Mesenteric fat pad (tissue), 1 donor: ENCODE data around the gene RIGI. TPM values are rescaled to one million over a fixed set of nuclear protein-coding genes. Genes with fewer than 3 reads are reported as not detected.
"Not testable (repeated sequence)": the region's sequence is repeated elsewhere in the genome, so short reads cannot be mapped to it uniquely, and the experiment has no call there.

Experiments
- DNase-seq: peaks from one replicate; pipeline ENCODE4 v3.0.0-alpha.2; 2020; ENCODE audit warnings: low spot score
- long read RNA-seq: library from polyadenylated mRNA; unstranded; transcript quantifications from one replicate; pipeline ENCODE4 v2.0.0, GENCODE V29; 2020
- total RNA-seq: library from RNA; stranded (reverse); fragmentation: NEBNext Ultra II Directional; extraction: Animal tissue kit (Norgen Biotek cat#: 25700); gene quantifications from one replicate; pipeline ENCODE4 v1.2.1, GENCODE V29; 2021
- donor health status: DM: yes; HTN: yes; CAD: no.

Gene RIGI
- total RNA-seq, result 11.0 TPM
- long read RNA-seq, full-length matches to known transcripts, result 1 of 57 reads
- long read RNA-seq, partial matches to known transcripts, result 24 of 57 reads
- long read RNA-seq, other reads (novel, unspliced or antisense), result 32 of 57 reads

DNA sequence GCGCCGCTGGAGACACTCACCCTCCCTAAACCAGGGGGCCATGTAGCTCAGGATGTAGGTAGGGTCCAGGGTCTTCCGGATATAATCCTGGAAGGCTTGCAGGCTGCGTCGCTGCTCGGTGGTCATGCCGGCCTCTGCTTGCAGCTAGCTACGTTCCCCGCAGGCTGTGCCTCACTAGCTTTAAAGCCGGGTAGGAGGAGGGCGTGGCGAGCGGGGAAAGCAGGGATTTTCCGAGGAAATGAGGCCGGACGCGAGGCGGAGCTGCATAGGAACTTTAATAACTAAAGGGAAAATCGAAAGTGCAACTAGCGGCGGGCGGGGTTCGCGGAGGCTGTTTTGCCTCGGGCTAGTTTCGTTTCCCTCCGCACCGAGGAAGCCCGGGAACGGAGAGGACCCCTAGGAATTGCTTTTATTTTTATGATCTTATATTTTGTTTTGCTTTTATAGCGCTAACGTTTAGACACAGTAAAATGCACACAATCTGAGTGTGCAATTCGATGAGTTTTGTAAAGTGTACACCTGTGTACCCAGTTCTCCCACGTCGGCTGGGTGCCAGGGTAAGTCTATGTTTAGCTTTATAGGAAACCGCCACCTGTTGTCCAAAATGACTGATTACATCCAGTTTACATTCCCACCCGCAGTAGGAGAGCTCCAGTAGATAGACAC, at the start of gene RIGI:
Gene RIGI (minus strand): TSS at position 156 of the 666 bp plus-strand sequence. CDS start 30 bp downstream, at position 126.
- DNase-seq, result peak; percentile 96

DNA sequence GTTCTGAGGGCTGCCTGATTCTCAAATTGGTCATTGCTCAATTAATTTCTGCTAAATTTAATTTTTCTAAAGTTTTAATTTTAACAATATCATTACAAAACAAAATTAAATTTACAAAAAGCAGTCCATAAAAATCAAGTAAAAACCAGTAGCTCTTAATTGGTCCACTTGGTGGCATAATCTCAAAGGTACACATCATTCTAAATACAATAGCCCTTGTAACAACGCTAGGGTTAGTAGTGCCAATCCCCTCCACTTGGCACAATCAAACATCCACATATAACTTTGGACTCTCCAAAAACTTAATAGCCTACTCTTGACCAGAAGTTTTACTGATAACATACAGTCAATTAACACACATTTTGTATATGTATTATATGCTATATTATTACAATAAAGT, 48.9 kb upstream of the RIGI start:
- no peak for DNase-seq

DNA sequence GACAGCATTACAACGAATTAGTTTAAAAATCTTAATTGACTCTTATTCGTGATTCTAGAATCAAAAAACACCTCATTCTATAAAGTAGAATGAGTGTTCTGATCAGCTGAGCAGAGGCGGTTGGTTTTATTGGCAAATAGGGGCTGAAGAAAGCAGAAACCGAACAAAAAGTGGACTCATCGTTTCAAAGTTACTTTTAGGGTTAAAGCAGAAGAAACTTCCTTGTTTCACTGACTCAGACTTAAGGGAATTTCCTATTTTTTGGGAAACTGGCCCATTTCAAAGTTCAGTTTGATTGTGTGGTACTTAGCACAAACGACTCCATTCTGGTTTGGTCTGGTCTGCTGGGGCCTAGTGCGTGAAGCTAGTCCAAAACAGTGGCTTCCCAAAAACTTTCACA, 47.8 kb upstream of the RIGI start:
- DNase-seq, result no peak

DNA sequence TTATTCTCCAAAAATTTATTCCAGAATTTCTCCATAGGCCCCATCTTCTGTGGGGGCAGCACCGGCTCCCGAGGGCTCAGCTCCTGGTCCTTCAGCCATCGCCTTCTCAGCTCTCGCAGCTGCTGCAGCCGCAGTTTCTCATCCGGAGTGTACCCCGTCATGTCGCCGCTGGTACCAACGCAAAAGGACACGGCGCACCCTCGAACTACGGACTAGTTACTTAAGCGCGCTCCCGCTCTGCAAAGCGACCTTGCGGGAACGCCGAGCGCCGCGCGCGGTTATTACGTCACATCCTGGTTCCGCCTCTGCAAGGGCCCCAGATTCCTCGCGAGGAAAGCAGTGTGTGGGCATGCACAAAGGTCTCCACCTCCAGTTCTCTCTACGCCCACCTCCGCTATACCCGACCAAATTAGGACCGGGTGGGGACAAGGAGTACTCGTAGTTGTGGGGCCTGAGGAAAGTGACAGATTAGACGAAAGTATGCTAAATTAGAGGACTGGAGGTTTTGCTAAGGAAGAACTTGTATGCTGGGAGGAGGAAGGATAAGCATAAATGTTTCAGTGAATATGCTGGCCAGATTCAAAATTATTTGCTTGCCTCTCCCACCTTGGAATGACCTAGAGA, 47.0 kb upstream of the RIGI start, which contains the start of gene NDUFB6:
Gene NDUFB6 (minus strand): TSS at position 260 of the 624 bp plus-strand sequence. CDS start 99 bp downstream, at position 161.
- peak; percentile 98 for DNase-seq

DNA sequence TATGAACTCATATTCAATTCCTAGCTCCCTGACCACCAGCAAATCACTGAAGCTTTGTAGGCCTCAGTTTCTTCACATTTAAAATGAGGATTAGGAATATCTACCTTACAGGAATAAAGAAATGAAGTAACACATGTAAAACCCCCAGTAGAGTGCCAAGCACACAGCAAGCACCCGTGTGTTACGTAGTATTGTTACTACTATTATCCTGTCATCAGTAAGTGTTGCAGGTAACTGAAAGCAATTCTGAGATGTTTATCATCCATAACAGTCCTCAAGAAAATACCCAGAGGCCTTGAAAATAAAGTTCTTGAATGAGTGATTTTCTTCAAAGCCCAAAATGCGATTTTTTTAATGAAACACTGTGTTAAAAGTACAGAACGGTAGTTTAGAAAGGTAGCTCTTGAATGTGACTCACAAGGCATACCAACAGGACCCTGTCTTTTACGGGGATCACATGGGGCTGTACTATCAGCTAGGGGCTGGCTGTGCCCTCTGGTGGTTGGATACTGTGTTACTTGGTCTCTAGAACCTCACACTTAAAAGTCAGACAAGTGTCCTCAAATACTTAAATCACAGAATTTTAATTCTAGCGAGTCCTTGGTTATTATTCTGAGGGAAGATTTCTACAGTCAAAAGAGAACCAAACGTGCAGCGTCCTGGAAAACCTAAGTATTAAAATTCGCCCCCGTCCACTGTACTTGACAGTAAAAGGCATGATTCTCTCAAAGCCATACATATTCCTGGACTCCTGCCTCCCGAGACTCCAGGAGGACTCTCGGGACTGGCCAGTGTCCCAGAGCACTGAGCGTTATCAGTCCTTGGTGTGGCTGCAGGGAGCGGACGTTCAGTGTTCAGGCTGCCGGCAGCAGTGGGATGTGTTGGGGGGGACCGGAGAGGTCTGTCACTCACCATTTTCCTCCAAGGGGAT, 46.2 kb upstream of the RIGI start:
- DNase-seq, result no peak

DNA sequence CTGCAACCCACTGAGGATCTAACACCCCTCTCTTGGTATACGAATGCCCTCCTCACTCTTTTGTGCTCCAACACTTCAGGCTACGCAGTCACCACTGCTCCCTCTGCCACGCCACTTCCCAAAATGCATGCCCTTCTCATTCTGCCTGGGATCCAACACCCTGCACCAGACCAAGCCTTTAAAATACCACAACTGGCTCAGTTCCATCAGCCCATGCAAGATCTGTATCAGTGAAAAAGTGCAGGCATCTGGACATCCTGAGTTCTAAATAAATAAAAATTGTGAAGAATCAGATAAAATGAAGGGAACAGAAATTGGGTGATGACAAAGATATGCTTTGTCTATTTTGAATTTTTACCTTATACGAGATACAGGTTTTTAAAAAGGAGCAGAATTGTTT, 44.3 kb upstream of the RIGI start:
- DNase-seq, result no peak

DNA sequence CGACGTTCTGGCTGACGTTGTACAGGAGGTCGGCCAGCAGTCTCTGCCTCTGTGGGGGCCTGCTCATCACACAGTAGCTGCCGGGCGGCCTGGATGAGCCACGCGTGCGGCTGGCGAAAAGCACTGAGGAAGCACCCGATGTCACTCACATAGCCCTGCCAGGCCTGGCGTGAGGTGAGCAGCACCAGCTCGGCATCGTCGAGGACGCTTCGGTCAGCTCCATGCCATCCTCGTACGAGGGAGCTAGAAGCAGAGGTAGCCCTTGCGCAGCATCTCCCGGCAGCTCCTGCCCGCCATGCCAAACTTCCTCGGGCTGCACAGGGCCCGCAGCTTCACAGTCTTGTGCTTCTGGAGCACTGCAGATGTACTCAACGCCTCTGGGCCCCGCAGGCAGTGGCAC, 40.8 kb upstream of the RIGI start:
- DNase-seq, result no peak

DNA sequence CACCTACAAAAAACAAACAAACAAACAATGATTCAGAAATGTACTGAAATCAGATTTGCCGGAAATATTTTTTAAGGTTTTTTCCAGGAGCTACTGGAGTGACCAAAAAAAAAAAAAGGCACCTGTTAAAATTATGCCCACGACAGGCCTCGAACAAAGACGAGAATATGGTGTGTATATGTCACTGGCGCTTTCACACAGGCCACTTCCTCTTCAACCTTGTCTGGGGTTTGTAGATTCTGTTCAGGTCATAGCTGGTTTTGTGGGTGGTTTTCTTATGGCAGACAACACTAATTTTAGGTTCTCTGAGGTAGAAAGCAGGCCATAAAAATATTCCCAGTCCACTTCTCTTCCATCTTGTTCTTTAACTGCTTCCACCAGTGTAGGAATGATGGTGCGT, 40.0 kb upstream of the RIGI start:
- DNase-seq, result no peak

DNA sequence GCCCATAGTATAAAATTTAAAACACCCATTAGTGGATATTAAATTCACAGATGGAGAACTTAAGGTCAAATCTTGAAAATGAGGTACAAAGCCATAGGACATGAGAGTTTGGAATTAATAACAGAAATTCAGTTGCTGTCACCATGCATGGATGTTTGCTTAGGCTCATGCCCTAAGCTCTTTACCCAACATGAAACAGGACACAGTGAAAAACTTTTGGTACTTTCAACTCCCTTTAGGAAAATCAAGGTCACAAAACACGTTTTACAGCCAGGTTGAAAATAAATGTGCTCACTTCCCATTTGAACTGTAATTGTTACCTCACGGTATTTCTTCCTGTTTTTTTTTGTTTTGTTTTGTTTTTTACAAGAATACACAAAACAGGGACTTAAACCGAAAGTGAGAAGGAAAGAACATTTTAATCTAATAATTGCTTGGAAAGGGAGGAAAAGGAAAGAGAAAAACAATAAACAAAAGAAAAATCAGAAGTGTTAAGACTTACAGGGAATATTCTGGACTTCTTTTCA, 32.5 kb upstream of the RIGI start:
- DNase-seq, result no peak

DNA sequence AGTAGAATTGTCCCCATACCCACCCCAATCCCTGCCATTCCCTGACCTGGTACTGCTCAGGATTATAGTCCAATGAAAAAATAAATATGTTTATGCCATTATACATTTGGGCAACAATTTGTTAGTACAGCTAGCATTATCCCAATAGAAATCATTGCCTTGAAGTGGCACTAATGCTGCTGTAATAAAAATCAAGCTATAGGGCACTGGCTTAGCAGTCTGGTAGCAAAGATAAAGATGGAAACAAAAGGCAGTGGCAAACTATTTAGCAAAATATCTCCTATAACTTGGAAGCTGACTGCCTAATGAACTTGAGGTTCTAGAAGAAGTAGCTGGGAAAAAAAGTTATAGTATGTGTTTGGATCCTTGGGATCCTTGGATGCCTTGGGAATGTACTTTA, 28.6 kb upstream of the RIGI start:
- no peak for DNase-seq

DNA sequence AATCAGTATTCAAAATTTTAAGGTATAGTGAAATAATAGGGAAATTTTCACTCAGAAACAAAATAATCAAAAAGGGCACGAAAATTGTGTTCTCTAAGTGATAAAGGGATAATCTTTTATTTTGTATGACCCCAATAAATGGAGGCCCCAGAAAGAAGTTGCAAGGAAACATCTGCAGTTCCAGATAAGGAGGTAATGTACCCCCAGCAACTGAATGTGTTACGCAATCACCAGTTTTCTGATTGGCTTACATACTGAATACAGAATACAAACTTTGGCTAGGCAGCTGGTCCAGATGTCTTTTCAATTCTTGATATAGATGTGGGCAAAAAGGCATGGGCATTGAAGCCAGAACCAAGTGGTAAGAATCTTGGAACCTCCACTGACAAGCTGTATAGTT, 28.1 kb upstream of the RIGI start:
- DNase-seq, result no peak

DNA sequence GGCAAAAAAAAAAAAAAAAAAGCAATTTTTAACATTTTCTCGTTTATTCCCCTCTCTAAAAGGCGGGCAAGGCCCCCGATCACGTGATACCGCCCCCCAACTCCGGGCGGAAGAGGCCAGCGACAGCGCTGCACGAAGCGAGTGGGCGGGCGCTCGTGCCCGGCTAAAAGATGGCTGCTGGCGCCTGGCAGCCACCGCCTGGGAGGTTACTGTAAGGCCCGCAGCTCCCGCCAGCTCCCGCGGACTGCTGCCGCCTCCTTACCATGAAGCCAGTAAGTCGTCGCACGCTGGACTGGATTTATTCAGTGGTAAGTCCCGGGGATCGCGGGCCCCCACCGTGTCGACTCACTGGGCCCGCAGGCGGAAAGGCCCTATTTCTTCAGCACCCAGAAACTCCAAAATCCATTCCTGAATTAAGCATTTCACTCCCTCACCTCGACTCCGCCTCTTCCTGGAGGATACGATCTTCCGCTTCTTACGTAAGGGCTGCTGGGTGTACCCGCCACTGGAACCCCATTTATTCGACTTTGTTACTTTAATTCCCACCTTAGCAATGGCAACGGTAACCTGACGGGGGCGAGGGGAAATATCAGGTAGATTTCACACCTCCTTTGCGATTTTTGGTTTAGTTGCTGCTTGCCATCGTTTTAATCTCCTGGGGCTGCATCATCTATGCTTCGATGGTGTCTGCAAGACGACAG, 26.3 kb upstream of the RIGI start, which contains the start of the genes SMIM27 and TOPORS:
Gene SMIM27 (plus strand): TSS at position 156 of the 701 bp plus-strand sequence. CDS start 108 bp downstream, at position 264.
Gene TOPORS (minus strand): TSS at position 415 of the 701 bp plus-strand sequence. CDS start 150 bp downstream, at position 265.
- peak; percentile 97 for DNase-seq

DNA sequence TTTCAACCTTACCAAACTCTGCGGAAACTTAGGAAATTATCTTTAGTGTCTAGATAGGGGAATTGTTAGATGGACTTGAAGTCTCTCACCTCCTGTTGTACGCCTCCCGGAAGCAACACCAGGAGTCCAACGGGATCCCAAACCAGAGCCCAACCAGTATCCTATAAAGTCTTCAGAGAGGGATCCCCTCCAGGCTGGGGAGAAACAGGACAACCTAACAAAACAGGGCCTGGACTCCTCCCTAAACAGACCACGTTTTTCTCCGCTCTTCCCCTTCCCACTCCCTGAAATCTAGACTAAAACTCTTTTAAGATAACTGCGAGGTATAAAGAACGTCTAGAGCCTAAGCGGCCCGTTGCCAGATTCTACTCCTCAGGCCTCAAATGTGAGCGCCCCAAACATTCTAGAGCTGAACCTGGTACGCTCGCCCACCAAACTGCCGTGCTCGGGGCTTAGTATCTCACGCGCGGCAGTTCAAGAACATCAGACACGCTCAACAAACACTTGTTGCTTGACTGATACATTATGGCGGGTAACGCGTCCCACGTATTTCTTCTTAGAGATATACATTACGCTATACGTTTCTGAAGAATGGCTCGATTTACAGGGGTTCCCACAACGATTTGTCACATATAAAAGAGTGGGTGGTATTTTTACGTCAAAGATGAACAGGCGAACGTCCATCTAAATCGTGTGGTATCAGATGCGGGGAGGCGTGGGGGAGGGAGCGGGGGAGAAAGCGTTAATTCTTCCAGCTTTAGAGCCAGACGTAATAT, 25.5 kb upstream of the RIGI start:
- DNase-seq, result no peak

DNA sequence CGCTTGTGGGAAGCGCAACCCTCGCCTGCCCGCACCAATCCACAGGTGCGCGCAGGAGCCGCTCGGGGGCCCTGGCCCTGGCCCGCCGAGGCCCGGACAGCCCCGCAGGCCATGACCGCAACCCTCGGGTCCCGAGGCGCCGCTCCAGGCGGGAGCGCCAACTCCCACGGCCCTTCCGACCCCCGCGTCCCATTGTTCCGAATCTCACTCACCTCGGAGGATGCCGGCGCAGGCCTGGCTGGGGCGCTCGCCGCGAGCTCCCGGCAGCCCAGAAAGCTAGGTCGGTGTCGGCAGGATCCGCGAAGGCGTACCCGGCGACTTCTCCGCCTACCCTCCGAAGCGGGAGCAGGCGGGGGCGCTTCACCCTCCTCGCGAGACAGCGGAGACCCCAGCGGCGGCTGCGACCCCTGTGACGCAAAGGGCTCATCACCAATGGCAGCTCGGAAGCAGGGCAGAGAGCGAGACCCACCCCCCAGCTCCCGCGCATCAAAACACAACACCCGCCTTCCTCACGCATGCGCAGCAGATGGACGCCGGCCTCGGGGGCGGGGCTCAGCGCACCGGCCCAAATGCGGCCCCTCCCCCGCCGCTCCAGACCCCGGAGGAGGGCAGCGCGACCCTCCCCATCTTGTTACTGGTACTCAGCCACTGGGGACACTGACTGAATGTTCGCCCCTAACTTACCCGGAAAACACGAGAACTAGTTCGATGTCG, 24.7 kb upstream of the RIGI start:
- DNase-seq, result peak; percentile 96

DNA sequence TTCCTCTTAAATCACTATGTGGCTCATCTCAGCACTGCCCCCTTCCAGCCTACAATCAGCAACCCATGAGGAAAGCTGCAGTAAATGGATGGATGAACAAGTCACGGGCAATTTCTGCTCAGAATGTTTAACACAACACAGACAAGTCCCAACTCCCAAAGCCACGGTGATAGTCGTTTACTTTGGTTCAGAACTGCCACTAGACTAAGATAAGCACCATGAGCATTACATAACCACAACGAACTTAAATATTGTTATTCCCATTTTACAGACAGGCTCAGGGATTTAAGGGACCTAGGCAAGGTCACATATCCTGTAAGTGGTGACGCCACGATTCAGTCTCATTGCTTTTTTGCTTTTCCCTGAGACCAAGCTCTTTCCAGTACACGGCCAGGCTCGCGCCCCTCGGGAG, 24.2 kb upstream of the RIGI start:
- DNase-seq, result no peak

DNA sequence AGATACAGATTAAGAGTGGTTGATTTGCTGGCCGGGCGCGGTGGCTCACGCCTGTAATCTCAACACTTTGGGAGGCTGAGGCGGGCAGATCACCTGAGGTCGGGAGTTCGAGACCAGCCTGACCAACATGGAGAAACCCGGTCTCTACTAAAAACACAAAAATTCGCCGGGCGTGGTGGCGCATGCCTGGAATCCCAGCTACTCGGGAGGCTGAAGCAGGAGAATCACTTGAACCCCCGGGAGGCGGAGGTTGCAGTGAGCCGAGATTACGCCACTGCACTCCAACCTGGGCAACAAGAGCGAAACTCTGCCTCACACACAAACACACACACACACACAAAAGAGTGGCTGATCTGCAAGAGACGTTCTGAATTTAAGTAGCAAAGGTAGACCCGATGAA, 22.2 kb upstream of the RIGI start:
- DNase-seq, result not testable (repeated sequence)

DNA sequence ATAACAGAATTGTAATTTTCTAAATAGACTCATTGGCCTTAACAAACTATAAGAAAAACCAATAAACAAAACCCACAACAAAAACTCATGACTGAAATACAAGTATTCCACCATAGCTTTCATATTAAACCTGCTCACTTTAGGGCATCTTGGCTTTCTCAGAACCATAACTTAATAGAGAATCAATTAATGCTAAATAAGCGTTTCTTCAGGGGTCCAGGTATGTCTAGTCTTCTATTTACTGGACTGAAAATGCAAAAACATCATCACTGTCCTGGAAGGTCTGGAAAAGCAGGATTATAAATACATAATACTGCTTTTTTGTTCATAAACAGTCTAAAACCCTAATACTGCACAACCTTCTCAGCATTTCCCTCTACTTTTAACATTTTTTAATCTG, 19.9 kb upstream of the RIGI start:
- no peak for DNase-seq

DNA sequence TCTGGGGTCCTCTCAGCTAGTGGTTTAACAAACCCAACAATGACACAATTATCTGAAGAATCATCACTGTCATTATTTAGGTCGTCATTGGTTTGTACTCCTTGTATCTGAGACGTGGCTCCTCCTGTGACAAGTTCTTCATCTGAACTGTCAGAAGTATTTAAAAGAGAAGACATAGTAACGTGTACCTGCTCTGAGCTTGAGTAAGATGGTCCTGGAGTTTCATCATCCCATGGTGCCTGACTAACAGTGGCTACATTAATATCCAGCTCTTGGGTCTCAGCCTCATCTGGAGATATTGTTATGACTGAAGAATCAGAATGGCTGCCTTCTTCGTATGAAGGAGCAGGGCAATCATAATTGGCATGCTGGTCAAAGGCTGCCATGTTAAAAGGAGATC, 17.1 kb upstream of the RIGI start:
- no peak for DNase-seq

DNA sequence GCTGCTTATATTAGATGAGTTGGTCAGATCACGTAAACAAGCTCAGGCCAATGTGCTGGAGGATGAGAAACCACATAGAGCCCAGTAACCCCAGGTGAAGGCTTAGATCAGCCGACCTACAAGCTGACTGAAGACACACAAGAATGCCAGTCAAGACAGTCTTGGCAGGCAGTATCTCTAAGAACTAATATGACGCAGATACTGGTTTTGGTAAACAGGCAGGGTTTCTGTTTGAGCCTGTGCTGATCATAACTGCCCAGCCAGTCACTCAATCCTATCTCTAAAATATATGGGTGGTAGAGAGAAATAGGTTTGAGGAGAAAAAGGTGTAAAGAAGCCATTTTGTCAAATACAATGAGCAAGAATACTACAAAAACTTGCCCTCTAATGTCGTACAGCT, 7.8 kb upstream of the RIGI start:
- DNase-seq, result no peak
